ENCODE data around the gene KCNK6. TPM values are rescaled to one million over a fixed set of nuclear protein-coding genes. Genes with fewer than 3 reads are reported as not detected.

The KCNK6 gene
- total RNA-seq, 4 donors from 2014 or later, result 20.7 to 29.6 (median 25.5) TPM

DNA sequence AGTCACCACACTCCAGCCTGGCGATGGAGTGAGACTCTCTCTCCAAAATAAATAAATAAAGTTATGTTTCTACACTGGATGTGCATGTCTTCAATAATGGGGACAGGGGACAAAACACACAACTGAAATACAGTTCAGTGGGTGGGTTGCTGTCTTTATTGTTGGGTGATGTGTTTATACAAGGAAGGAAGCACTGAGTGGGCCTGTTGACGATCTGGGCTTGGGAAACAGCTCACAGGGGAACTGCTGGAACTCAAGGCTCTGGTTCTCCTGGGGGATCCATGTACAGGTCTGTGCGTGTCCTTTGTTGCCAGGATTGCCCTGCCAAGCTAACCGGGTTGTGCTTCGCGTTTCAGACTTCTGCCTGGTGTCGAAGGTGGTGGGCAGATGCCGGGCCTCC is 36.4 kb upstream of the KCNK6 start:
- DNase-seq (ENCODE audit: low spot score in 2 of 2), result no peak
- no peak overlapping the region for H3K4me3 ChIP-seq (ENCODE audit: low read depth, poor library complexity, severe bottlenecking)
- intact Hi-C loops (cut with DNase I; ENCODE audit: low total_unique reads), result no loop called here
- 75 to 81% methylated on average over 8 of the region's 8 CpGs for WGBS, 2 donors
- TF ChIP-seq POLR2A (IDR thresholded peaks at IDR 0.05) (no peak), CTCF (IDR thresholded peaks at IDR 0.05) (no peak)

DNA sequence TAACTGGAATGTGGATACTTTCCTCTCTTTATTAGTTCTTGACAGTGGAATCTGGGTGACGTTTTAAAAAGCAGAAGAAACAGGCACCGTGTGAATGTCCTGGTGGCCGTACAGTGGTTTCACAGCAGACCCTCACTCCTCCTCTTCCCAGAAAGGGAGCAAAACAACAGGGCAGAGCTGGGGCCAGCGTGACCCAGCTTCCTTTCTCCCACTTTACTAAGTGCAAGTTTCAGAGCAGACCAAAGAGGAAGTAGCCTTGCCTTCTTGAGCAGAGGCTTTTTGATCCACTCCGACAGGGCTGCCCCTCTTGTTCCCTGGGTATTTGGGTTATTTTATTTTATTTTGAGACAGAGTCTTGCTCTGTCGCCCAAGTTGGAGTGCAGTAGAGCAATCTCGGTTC is 35.2 kb upstream of the KCNK6 start:
- intact Hi-C loops (cut with DNase I; ENCODE audit: low total_unique reads), result no loop called here
- 80 to 89% methylated on average over 7 of the region's 7 CpGs for WGBS, 2 donors

DNA sequence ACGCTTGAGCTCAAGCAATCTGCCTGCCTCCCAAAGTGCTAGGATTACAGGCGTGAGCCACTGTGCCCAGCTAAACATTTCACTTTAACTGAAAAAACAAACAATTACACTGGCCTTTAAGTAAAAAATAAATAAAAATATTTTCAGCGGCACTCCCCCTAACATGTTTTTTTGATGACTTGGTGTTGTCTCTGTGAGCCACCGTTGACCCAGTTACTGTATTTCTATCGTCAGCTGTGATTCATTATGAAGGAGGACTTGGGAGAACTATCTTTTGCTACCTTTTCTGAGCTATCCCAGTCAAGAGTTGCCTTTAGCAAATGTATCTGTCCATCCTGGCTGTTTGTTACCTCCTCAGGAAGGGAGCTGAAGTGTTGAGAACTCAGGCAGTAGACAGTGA is 34.1 kb upstream of the KCNK6 start:
- WGBS, 2 donors, result 62 to 72% methylated on average over 5 of the region's 5 CpGs
- intact Hi-C loops (cut with DNase I; ENCODE audit: low total_unique reads), result no loop called here
- no peak overlapping the region for H3K4me3 ChIP-seq (ENCODE audit: low read depth, poor library complexity, severe bottlenecking)
- TF ChIP-seq CTCF (IDR thresholded peaks at IDR 0.05), result no peak
- no peak for DNase-seq (ENCODE audit: low spot score in 2 of 2)

More for the DNA sequence above, 35.2 kb upstream of the KCNK6 start:
- H3K4me3 ChIP-seq (ENCODE audit: low read depth, poor library complexity, severe bottlenecking), result no peak overlapping the region
- DNase-seq (ENCODE audit: low spot score in 2 of 2), result no peak
- no peak for TF ChIP-seq POLR2A (IDR thresholded peaks at IDR 0.05)
- no peak for TF ChIP-seq CTCF (IDR thresholded peaks at IDR 0.05)

- DNase-seq (ENCODE audit: low spot score in 2 of 2), result no peak
- no peak overlapping the region for H3K4me3 ChIP-seq (ENCODE audit: low read depth, poor library complexity, severe bottlenecking)
- intact Hi-C loops (cut with DNase I; ENCODE audit: low total_unique reads), result no loop called here
- TF ChIP-seq POLR2A (IDR thresholded peaks at IDR 0.05) (no peak), CTCF (IDR thresholded peaks at IDR 0.05) (no peak)
- 77% methylated on average over 9 of the region's 9 CpGs for WGBS, 2 donors
Observed at GRCh38 chr19:38287604-38288003, 32.0 kb upstream of the KCNK6 start.

DNA sequence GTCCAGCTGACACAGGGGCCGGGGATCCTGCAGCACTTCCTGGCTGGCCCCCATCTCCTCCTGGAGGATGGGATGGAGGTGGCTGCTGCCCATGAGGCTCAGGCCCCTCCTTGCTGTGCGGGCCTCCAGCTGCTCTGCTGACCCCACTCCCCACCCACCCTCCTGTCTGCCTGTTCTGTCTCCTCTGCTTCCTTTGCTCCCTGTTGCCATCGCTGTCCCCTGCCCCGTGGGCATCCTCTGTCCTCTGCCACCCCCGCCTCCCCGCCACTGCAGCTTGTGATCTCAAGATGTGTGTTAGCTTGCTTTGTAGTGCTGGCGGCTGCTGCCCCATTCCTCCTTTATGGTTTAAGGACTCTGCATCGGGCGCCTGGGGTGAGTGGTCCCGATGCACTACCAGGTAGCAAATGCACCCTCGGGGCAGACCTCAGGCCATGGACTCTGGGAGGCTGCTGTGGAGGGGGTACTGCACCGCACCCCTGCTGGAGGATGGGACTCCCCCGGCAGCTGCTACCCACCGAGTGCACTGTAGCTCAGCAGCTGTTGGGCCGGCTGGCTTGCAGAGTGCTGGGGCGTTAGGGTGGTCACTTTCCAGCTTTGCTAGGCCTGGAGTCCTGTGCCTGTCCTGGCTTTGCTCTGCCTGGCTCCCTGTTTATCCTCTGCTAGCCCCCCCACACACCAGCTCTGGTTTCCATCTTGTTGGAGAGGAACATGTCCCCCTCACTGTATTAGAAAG is 31.4 kb upstream of the KCNK6 start:
- no peak overlapping the region for H3K4me3 ChIP-seq (ENCODE audit: low read depth, poor library complexity, severe bottlenecking)
- intact Hi-C loops (cut with DNase I; ENCODE audit: low total_unique reads), result no loop called here
- no peak for TF ChIP-seq CTCF (IDR thresholded peaks at IDR 0.05)
- TF ChIP-seq POLR2A (IDR thresholded peaks at IDR 0.05), result no peak
- WGBS, 2 donors, result 80 to 84% methylated on average over 13 to 16 of the region's 16 CpGs
- DNase-seq (ENCODE audit: low spot score in 2 of 2), result no peak

DNA sequence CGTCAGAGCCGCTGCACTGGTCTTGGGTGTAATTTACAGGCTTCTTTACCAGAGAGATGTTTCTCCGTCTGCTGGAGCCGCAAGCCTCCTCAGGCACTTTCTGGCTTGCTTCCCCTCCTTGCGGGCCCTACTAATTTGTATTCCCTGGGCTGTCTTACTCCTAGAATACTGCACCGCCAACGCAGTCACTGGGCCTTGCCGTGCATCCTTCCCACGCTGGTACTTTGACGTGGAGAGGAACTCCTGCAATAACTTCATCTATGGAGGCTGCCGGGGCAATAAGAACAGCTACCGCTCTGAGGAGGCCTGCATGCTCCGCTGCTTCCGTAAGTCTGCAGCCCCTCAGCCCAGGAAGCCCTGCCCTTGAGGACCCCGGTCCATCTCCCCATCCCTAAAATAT is 29.7 kb upstream of the KCNK6 start:
- no peak for DNase-seq (ENCODE audit: low spot score in 2 of 2)
- TF ChIP-seq CTCF (IDR thresholded peaks at IDR 0.05) (no peak), POLR2A (IDR thresholded peaks at IDR 0.05) (no peak)
- intact Hi-C loops (cut with DNase I; ENCODE audit: low total_unique reads), result no loop called here
- H3K4me3 ChIP-seq (ENCODE audit: low read depth, poor library complexity, severe bottlenecking), result no peak overlapping the region
- WGBS, 2 donors, result 90 to 92% methylated on average over 15 of the region's 15 CpGs

Measured in lower leg skin (tissue), 4 donors.